ENCODE data around the gene GSX2. TPM values are rescaled to one million over a fixed set of nuclear protein-coding genes. Genes with fewer than 3 reads are reported as not detected.

GSX2 gene
- total and polyA plus RNA-seq, 2 of the 8 experiments (the other 6 are each of a cell fraction or from before 2014, with no cell fraction given): not detected

DNA sequence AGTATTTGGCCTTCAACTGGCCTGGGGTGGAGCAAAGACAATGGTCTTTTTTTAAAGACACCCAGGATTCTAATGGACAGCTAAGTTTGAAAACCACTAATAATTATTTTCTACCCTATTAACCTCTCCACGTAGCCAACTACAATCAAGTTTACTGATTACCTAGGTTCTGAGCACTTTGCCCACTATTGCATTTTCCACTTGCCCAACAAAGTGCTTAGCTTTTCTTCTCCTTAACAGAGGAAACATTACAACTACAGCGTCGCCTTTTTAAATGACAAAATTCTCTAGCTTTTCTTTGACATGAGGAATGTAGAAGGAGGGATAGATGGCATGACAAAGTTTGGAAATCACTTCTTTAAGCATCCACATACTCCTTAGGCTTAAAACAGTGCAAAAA, 37.6 kb upstream of the GSX2 start:
- H4K20me1 ChIP-seq (replicated peaks in 1 of 2; ENCODE audit: control insufficient read depth in 1 of 2, insufficient read depth in 2 of 2, low read length in 2 of 2): no peaks in the 10 kb centered on the region
- no peak overlapping the region for H4K91ac ChIP-seq (replicated peaks; ENCODE audit: insufficient read length, low read length)
- DNase-seq (ENCODE audit: low read depth in 1 of 2, low spot score in 2 of 2) (no peak), FAIRE-seq (no peak)
- no peak overlapping the region for H2BK15ac ChIP-seq (ENCODE audit: low read length)
- H4K8ac ChIP-seq (ENCODE audit: extremely low read depth, insufficient read depth, low read length): no peak overlapping the region
- no peak overlapping the region for H3K56ac ChIP-seq (replicated peaks; ENCODE audit: insufficient read length, low read depth, low read length)
- H2AFZ ChIP-seq (ENCODE audit: low read length): no peak overlapping the region
- H3K36me3 ChIP-seq (ENCODE audit: control insufficient read depth in 2 of 4, insufficient read depth in 4 of 4, low read length in 3 of 4): no peaks in the 10 kb centered on the region
- no peak overlapping the region for H2BK20ac ChIP-seq (ENCODE audit: low read length)
- POLR2A ChIA-PET (ENCODE audit: partially characterized antibody): no interaction called here
- H3K79me1 ChIP-seq (ENCODE audit: low read depth, low read length): no peaks in the 10 kb centered on the region; the same call in 1 of the 2 replicates
- H2AK5ac ChIP-seq (ENCODE audit: low read depth, low read length): no peak overlapping the region
- H3K9ac ChIP-seq (replicated peaks in 1 of 4; ENCODE audit: extremely low read depth in 1 of 4, low read depth in 3 of 4, low read length in 3 of 4): no peak overlapping the region
- H4K5ac ChIP-seq (ENCODE audit: insufficient read length, low read depth, low read length): no peak overlapping the region
- no peak overlapping the region for H3K18ac ChIP-seq (ENCODE audit: extremely low read depth, low read length)
- no peak overlapping the region for H2BK12ac ChIP-seq (ENCODE audit: low read depth, low read length)
- no peak overlapping the region for H3K27ac ChIP-seq (ENCODE audit: low read depth, low read length)
- H3K9me3 ChIP-seq (ENCODE audit: insufficient read depth in 2 of 2, low read depth in 1 of 2, low read length in 1 of 2): no peaks in the 10 kb centered on the region
- H2BK120ac ChIP-seq (replicated peaks; ENCODE audit: low read depth, low read length): no peak overlapping the region
- H3K4me2 ChIP-seq (ENCODE audit: insufficient read depth in 1 of 2, low read depth in 2 of 2, low read length in 2 of 2): peak overlapping the region; percentile 85 to 96; a peak in 3 of 4 replicates
- no peak overlapping the region for H2BK5ac ChIP-seq (ENCODE audit: low read depth, low read length)
- peaks cover 0 to 59% of the 10 kb centered on the region in 2 experiments; a peak in 3 of 4 replicates for H3K79me2 ChIP-seq (ENCODE audit: control insufficient read depth in 1 of 2, insufficient read depth in 2 of 2, low read length in 2 of 2)
- H3K27me3 ChIP-seq (replicated peaks in 1 of 4; ENCODE audit: control insufficient read depth in 3 of 4, extremely low read depth in 1 of 4, insufficient read depth in 3 of 4, low read length in 3 of 4): no peaks in the 10 kb centered on the region; a peak in 1 of 7 replicates
- H3K4ac ChIP-seq (replicated peaks; ENCODE audit: insufficient read length, low read depth, low read length): no peak overlapping the region
- CTCF ChIA-PET (ENCODE audit: partially characterized antibody): interaction anchor here (1.0 to 3.0 kb wide), 3 partner anchors 34 to 132 kb away, joined by 4 to 17 read pairs (median 5); no protein-coding TSS in a partner anchor
- H3K23ac ChIP-seq (ENCODE audit: insufficient read length): no peak overlapping the region
- H3K4me3 ChIP-seq (ENCODE audit: extremely low read depth in 1 of 4, insufficient read depth in 2 of 4, low read depth in 3 of 4, low read length in 4 of 4): peak overlapping the region in 1 of 4 experiments; percentile 97; a peak in 2 of 8 replicates
- H3K14ac ChIP-seq (ENCODE audit: insufficient read length): no peak overlapping the region
- 53% methylated on average over 3 of the region's 3 CpGs; no CpG with 5 or more reads in 1 of the 2 experiments for WGBS, 2 experiments (ENCODE audit: extremely low coverage in 1 of 2, insufficient coverage in 1 of 2, insufficient read length in 1 of 2, insufficient replicate concordance in 2 of 2, low coverage in 1 of 2, low lambda C conversion rate in 2 of 2, missing lambda C conversion rate in 1 of 2)
- H3K23me2 ChIP-seq (ENCODE audit: low read depth, low read length): peaks cover 3% of the 10 kb centered on the region
- peaks cover 0 to 12% (median 3%) of the 10 kb centered on the region in 4 experiments; a peak in 2 of 7 replicates for H3K4me1 ChIP-seq (replicated peaks in 1 of 4; ENCODE audit: control insufficient read depth in 3 of 4, insufficient read depth in 4 of 4, low read length in 3 of 4)
- TF ChIP-seq, protein P1, sequence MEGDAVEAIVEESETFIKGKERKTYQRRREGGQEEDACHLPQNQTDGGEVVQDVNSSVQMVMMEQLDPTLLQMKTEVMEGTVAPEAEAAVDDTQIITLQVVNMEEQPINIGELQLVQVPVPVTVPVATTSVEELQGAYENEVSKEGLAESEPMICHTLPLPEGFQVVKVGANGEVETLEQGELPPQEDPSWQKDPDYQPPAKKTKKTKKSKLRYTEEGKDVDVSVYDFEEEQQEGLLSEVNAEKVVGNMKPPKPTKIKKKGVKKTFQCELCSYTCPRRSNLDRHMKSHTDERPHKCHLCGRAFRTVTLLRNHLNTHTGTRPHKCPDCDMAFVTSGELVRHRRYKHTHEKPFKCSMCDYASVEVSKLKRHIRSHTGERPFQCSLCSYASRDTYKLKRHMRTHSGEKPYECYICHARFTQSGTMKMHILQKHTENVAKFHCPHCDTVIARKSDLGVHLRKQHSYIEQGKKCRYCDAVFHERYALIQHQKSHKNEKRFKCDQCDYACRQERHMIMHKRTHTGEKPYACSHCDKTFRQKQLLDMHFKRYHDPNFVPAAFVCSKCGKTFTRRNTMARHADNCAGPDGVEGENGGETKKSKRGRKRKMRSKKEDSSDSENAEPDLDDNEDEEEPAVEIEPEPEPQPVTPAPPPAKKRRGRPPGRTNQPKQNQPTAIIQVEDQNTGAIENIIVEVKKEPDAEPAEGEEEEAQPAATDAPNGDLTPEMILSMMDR (IDR thresholded peaks at IDR 0.05; ENCODE audit: control extremely low read depth in 1 of 3, insufficient read depth in 1 of 3, low read depth in 1 of 3, low read length in 3 of 3): no peak

Data from H1 (cell line).